ENCODE data around the gene TIGD6. TPM values are rescaled to one million over a fixed set of nuclear protein-coding genes. Genes with fewer than 3 reads are reported as not detected.
"Not testable (repeated sequence)": the region's sequence is repeated elsewhere in the genome, so short reads cannot be mapped to it uniquely, and the experiment has no call there.

The TIGD6 gene
- total and polyA plus RNA-seq, 4 donors: 1.3 to 2.9 (median 2.1) TPM

DNA sequence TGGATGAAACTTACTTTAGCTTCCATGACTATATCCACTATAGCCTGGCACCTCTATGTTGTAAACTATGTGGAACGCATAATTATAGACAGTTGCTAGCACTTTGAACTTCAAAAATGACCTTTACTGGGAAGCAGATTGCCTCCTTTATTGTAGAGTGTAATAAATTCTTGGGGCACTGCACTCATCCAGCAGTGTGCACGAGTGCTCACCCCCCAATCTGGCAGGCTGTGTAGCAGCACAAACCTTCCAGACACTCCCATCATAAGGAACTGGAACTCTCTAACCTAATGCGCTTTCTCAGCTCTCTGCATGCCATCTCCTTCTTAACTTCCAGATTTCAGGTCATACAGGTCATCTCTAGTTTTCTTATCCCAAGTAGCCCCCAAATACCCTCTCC lies 54.3 kb downstream of the TIGD6 start:
- no peak overlapping the region for H3K9ac ChIP-seq (ENCODE audit: low read depth in 1 of 2, low read length in 2 of 2)
- H3K9me3 ChIP-seq (ENCODE audit: control insufficient read depth in 4 of 4, low read length in 3 of 4): no peaks in the 10 kb centered on the region
- TF ChIP-seq RAD21 (IDR thresholded peaks at IDR 0.05) (no peak), YY1 (IDR thresholded peaks at IDR 0.05) (no peak), NR2F2 (IDR thresholded peaks at IDR 0.05) (no peak), JUND (IDR thresholded peaks at IDR 0.05) (no peak), EGR1 (IDR thresholded peaks at IDR 0.05; ENCODE audit: low read depth in 2 of 2) (no peak), GABPA (IDR thresholded peaks at IDR 0.05 in 1 of 2, conservative IDR thresholded peaks at IDR 0.05 in 1 of 2) (no peak), FOXA2 (IDR thresholded peaks at IDR 0.05) (no peak), TAF1 (conservative IDR thresholded peaks at IDR 0.05) (no peak), HNF4G (IDR thresholded peaks at IDR 0.05) (no peak), SP1 (IDR thresholded peaks at IDR 0.05) (no peak), RXRA (IDR thresholded peaks at IDR 0.05) (no peak), FOXA1 (IDR thresholded peaks at IDR 0.05) (no peak)
- TF ChIP-seq, protein P1, sequence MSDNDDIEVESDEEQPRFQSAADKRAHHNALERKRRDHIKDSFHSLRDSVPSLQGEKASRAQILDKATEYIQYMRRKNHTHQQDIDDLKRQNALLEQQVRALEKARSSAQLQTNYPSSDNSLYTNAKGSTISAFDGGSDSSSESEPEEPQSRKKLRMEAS (IDR thresholded peaks at IDR 0.05): no peak
- TF ChIP-seq, protein P2, sequence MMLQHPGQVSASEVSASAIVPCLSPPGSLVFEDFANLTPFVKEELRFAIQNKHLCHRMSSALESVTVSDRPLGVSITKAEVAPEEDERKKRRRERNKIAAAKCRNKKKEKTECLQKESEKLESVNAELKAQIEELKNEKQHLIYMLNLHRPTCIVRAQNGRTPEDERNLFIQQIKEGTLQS (IDR thresholded peaks at IDR 0.05): no peak
- TF ChIP-seq, protein P3, sequence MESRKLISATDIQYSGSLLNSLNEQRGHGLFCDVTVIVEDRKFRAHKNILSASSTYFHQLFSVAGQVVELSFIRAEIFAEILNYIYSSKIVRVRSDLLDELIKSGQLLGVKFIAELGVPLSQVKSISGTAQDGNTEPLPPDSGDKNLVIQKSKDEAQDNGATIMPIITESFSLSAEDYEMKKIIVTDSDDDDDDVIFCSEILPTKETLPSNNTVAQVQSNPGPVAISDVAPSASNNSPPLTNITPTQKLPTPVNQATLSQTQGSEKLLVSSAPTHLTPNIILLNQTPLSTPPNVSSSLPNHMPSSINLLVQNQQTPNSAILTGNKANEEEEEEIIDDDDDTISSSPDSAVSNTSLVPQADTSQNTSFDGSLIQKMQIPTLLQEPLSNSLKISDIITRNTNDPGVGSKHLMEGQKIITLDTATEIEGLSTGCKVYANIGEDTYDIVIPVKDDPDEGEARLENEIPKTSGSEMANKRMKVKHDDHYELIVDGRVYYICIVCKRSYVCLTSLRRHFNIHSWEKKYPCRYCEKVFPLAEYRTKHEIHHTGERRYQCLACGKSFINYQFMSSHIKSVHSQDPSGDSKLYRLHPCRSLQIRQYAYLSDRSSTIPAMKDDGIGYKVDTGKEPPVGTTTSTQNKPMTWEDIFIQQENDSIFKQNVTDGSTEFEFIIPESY (IDR thresholded peaks at IDR 0.05): no peak
- TF ChIP-seq, protein P4, sequence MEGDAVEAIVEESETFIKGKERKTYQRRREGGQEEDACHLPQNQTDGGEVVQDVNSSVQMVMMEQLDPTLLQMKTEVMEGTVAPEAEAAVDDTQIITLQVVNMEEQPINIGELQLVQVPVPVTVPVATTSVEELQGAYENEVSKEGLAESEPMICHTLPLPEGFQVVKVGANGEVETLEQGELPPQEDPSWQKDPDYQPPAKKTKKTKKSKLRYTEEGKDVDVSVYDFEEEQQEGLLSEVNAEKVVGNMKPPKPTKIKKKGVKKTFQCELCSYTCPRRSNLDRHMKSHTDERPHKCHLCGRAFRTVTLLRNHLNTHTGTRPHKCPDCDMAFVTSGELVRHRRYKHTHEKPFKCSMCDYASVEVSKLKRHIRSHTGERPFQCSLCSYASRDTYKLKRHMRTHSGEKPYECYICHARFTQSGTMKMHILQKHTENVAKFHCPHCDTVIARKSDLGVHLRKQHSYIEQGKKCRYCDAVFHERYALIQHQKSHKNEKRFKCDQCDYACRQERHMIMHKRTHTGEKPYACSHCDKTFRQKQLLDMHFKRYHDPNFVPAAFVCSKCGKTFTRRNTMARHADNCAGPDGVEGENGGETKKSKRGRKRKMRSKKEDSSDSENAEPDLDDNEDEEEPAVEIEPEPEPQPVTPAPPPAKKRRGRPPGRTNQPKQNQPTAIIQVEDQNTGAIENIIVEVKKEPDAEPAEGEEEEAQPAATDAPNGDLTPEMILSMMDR (IDR thresholded peaks at IDR 0.05; ENCODE audit: low read depth, low read length, missing input control): no peak
- TF ChIP-seq, protein P5, sequence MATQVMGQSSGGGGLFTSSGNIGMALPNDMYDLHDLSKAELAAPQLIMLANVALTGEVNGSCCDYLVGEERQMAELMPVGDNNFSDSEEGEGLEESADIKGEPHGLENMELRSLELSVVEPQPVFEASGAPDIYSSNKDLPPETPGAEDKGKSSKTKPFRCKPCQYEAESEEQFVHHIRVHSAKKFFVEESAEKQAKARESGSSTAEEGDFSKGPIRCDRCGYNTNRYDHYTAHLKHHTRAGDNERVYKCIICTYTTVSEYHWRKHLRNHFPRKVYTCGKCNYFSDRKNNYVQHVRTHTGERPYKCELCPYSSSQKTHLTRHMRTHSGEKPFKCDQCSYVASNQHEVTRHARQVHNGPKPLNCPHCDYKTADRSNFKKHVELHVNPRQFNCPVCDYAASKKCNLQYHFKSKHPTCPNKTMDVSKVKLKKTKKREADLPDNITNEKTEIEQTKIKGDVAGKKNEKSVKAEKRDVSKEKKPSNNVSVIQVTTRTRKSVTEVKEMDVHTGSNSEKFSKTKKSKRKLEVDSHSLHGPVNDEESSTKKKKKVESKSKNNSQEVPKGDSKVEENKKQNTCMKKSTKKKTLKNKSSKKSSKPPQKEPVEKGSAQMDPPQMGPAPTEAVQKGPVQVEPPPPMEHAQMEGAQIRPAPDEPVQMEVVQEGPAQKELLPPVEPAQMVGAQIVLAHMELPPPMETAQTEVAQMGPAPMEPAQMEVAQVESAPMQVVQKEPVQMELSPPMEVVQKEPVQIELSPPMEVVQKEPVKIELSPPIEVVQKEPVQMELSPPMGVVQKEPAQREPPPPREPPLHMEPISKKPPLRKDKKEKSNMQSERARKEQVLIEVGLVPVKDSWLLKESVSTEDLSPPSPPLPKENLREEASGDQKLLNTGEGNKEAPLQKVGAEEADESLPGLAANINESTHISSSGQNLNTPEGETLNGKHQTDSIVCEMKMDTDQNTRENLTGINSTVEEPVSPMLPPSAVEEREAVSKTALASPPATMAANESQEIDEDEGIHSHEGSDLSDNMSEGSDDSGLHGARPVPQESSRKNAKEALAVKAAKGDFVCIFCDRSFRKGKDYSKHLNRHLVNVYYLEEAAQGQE (IDR thresholded peaks at IDR 0.05): no peak
- WGBS: 84% methylated on average over 3 of the region's 3 CpGs
- H3K4me1 ChIP-seq (ENCODE audit: control insufficient read depth in 4 of 4, insufficient read depth in 4 of 4, low read length in 3 of 4): no peaks in the 10 kb centered on the region
- no peaks in the 10 kb centered on the region for H3K27me3 ChIP-seq (ENCODE audit: control insufficient read depth in 4 of 4, insufficient read depth in 4 of 4, low read length in 3 of 4)
- no peak for DNase-seq (ENCODE audit: low spot score)
- H3K36me3 ChIP-seq (ENCODE audit: control insufficient read depth in 4 of 4, insufficient read depth in 3 of 4, low read depth in 1 of 4, low read length in 3 of 4): no peaks in the 10 kb centered on the region
- H3K27ac ChIP-seq (ENCODE audit: low read depth in 1 of 2, low read length in 2 of 2): no peak overlapping the region
- no peak overlapping the region for H3K4me3 ChIP-seq (ENCODE audit: low read depth in 1 of 3, low read length in 3 of 3)

DNA sequence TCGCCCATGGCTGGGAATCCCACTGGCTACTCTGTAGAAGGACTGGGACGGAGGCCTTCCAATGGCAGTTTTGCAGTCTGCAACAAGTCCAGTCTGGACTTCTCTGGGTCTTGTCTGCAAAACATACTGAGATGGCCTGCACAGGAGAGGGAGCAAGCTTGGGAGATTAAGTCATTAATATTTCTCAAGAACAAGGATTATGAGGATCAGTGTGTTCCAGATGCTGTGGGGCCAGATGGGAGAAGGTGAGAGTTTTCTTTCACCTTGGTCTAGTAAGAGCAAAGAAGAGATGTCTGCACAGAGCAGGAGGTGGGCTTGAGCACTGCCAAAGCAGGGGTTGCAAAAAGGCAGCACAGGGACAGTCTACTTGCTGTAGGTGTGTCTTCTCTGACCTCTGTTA lies 55.8 kb downstream of the TIGD6 start, which contains the start of gene PDE6A:
Gene PDE6A, minus strand, starts transcription at position 128 of the 400 bp plus-strand sequence. Its CDS starts 120 bp downstream, at position 8.
- Histone ChIP-seq H3K27ac (ENCODE audit: low read depth in 1 of 2, low read length in 2 of 2) (no peak within 1 kb of the TSS), H3K4me3 (ENCODE audit: low read depth in 1 of 3, low read length in 3 of 3) (no peak within 1 kb of the TSS), H3K27me3 (ENCODE audit: control insufficient read depth in 4 of 4, insufficient read depth in 4 of 4, low read length in 3 of 4) (no peaks in the 10 kb centered on the region), H3K9ac (ENCODE audit: low read depth in 1 of 2, low read length in 2 of 2) (no peak within 1 kb of the TSS), H3K4me1 (ENCODE audit: control insufficient read depth in 4 of 4, insufficient read depth in 4 of 4, low read length in 3 of 4) (no peaks in the 10 kb centered on the region), H3K36me3 (ENCODE audit: control insufficient read depth in 4 of 4, insufficient read depth in 3 of 4, low read depth in 1 of 4, low read length in 3 of 4) (no peaks in the 10 kb centered on the region), H3K9me3 (ENCODE audit: control insufficient read depth in 4 of 4, low read length in 3 of 4) (no peaks in the 10 kb centered on the region)
- no peak for TF ChIP-seq GABPA (IDR thresholded peaks at IDR 0.05 in 1 of 2, conservative IDR thresholded peaks at IDR 0.05 in 1 of 2)
- TF ChIP-seq HNF4G (IDR thresholded peaks at IDR 0.05): no peak
- TF ChIP-seq EGR1 (IDR thresholded peaks at IDR 0.05; ENCODE audit: low read depth in 2 of 2): no peak
- TF ChIP-seq YY1 (IDR thresholded peaks at IDR 0.05): no peak
- 97% methylated on average over 2 of the region's 2 CpGs for WGBS
- no peak for DNase-seq (ENCODE audit: low spot score)

DNA sequence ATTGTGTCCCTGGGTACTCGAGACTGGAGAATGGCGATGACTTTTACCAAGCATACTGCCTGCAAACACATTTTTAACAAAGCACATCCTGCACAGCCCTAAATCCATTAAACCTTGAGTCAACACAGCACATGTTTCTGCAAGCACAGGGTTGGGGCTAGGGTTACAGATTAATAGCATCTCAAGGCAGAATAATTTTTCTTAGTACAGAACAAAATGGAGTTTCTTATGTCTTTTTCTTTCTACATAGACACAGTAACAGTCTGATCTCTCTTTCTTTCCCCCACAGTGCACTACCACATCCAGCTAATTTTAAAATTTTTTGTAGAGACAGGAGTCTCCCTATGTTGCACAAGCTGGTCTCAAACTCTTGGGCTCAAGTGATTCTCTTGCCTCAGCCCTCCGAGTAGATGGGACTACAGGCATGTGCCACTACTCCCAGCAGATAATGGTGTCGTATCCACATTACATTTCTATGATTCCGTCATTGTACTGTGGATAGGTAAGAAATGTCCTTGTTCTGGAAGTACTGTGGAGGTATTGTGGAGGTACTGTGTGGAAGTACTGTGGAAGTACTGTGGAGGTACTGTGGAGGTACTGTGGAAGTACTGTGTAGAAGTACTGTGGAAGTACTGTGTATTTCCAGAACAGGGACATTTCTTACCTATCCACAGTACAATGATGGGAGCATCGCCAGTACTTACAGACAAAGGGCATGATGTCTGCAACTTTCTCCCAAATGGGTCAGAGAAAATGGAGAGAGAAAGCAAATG lies 57.1 kb downstream of the TIGD6 start:
- 88% methylated on average over 6 of the region's 6 CpGs for WGBS
- DNase-seq (ENCODE audit: low spot score); H3K9ac ChIP-seq (ENCODE audit: low read depth in 1 of 2, low read length in 2 of 2); H3K4me1 ChIP-seq (ENCODE audit: control insufficient read depth in 4 of 4, insufficient read depth in 4 of 4, low read length in 3 of 4); H3K36me3 ChIP-seq (ENCODE audit: control insufficient read depth in 4 of 4, insufficient read depth in 3 of 4, low read depth in 1 of 4, low read length in 3 of 4); H3K27me3 ChIP-seq (ENCODE audit: control insufficient read depth in 4 of 4, insufficient read depth in 4 of 4, low read length in 3 of 4); H3K9me3 ChIP-seq (ENCODE audit: control insufficient read depth in 4 of 4, low read length in 3 of 4); H3K27ac ChIP-seq (ENCODE audit: low read depth in 1 of 2, low read length in 2 of 2); H3K4me3 ChIP-seq (ENCODE audit: low read depth in 1 of 3, low read length in 3 of 3): not testable (repeated sequence)
